GM18951 (cell line): ENCODE measurements around the gene CTRL.

Experiments
- POLR2A ChIP-seq: IDR thresholded peaks from 4 replicates; pipeline ENCODE4 v1.6.1; 2011; ENCODE audit warnings: mild to moderate bottlenecking; ENCODE audit not compliant: insufficient read length, insufficient read depth; ENCODE audit errors: extremely low read depth
- in situ Hi-C: fragments of 300-500 bp; cut with MboI; formaldehyde crosslinking; loops from one replicate; pipeline ENCODE4 v1.12.0; 2022; ENCODE audit warnings: low sequenced_read_pairs, mixed read lengths, inconsistent platforms; ENCODE audit not compliant: unreplicated experiment

The CTRL gene

GRCh38 chr16:67892899-67893742, 38.5 kb downstream of the CTRL start, which contains the start of gene PSKH1:
TSS of gene PSKH1 (plus strand) at chr16:67893254. CDS start at chr16:67908750, 15,496 bp downstream.
- in situ Hi-C loops: no loop called here
- TF ChIP-seq POLR2A: peak; percentile 86

- TF ChIP-seq POLR2A: no peak
- in situ Hi-C loops: no loop called here
These were observed 39.3 kb downstream of the CTRL start for GRCh38 chr16:67892375-67892774.

GRCh38 chr16:67888331-67888730, 43.3 kb downstream of the CTRL start:
- in situ Hi-C loops: no loop called here

GRCh38 chr16:67886387-67886786, 45.3 kb downstream of the CTRL start:
- TF ChIP-seq POLR2A: no peak
- in situ Hi-C loops: no loop called here

More at GRCh38 chr16:67888331-67888730, 43.3 kb downstream of the CTRL start:
- no peak for TF ChIP-seq POLR2A

- no peak for TF ChIP-seq POLR2A
- in situ Hi-C loops: no loop called here
These were observed 45.7 kb downstream of the CTRL start for GRCh38 chr16:67885976-67886375.

GRCh38 chr16:67885545-67885944, 46.1 kb downstream of the CTRL start:
- TF ChIP-seq POLR2A: no peak
- in situ Hi-C loops: no loop called here

GRCh38 chr16:67884684-67885083, 47.0 kb downstream of the CTRL start, which contains the start of gene NRN1L:
TSS of gene NRN1L (plus strand) at chr16:67884885. CDS start at chr16:67884904, 19 bp downstream.
- in situ Hi-C loops: no loop called here
- TF ChIP-seq POLR2A: no peak

- no peak for TF ChIP-seq POLR2A
- in situ Hi-C loops: no loop called here
These were observed 47.8 kb downstream of the CTRL start for GRCh38 chr16:67883872-67884261.

GRCh38 chr16:67883146-67883871, 48.4 kb downstream of the CTRL start:
- in situ Hi-C loops: no loop called here
- no peak for TF ChIP-seq POLR2A

GRCh38 chr16:67882374-67883145, 49.1 kb downstream of the CTRL start:
- TF ChIP-seq POLR2A: no peak
- in situ Hi-C loops: no loop called here

GRCh38 chr16:67881621-67882161, 50.0 kb downstream of the CTRL start:
- in situ Hi-C loops: no loop called here
- no peak for TF ChIP-seq POLR2A

GRCh38 chr16:67880584-67880983, 51.1 kb downstream of the CTRL start:
- TF ChIP-seq POLR2A: no peak
- in situ Hi-C loops: no loop called here

GRCh38 chr16:67879936-67880335, 51.7 kb downstream of the CTRL start:
- in situ Hi-C loops: no loop called here
- no peak for TF ChIP-seq POLR2A
